22Rv1 (cell line): ENCODE data around the gene SERTAD3.

Source experiments
- CTCF ChIP-seq: fragments of 450-650 bp; IDR thresholded peaks from 2 replicates; pipeline ENCODE4 v1.5.1; 2017; ENCODE audit warnings: mild to moderate bottlenecking
- ZFX ChIP-seq: fragments of 450-650 bp; IDR thresholded peaks from 2 replicates; pipeline ENCODE4 v1.6.1; 2017; ENCODE audit warnings: antibody characterized with exemption, borderline replicate concordance

DNA sequence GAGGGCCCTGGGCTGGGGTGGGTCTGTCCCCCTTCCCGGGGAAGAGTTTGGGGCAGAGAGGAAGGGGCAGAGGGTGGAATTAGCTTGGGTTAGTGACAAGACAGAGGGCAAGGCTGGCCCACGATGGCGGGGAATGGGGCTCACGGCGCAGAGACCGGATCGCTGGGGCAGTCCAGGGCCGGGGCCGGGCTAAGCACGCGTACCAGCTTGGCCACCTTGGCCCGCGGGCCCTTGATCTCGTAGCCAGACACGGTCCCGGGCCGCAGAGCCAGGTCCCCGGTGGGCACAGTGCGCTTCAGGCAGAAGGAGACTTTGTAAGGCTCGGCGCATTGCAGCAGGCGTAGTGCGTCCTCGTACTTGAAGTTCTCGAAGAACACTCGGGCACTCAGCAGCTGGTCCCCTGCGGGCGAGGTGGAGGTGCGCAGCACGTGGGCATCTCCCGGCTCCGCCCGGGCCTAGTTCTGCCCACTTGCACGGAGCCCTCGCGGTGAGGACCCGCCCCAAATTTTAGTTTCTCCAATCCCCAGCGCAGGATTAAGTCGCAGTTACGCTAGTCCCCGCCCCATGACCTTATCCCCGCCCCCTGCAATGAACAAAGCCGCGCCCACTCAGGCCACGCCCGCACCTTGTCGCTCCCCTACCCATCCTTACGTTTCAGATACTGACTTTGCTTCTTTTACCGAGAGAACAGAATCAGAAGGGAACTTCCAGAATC lies 45.6 kb downstream of the SERTAD3 start:
- TF ChIP-seq CTCF (no peak), ZFX (no peak)
